Measurements from ENCODE around the gene GABPB1.

DNA sequence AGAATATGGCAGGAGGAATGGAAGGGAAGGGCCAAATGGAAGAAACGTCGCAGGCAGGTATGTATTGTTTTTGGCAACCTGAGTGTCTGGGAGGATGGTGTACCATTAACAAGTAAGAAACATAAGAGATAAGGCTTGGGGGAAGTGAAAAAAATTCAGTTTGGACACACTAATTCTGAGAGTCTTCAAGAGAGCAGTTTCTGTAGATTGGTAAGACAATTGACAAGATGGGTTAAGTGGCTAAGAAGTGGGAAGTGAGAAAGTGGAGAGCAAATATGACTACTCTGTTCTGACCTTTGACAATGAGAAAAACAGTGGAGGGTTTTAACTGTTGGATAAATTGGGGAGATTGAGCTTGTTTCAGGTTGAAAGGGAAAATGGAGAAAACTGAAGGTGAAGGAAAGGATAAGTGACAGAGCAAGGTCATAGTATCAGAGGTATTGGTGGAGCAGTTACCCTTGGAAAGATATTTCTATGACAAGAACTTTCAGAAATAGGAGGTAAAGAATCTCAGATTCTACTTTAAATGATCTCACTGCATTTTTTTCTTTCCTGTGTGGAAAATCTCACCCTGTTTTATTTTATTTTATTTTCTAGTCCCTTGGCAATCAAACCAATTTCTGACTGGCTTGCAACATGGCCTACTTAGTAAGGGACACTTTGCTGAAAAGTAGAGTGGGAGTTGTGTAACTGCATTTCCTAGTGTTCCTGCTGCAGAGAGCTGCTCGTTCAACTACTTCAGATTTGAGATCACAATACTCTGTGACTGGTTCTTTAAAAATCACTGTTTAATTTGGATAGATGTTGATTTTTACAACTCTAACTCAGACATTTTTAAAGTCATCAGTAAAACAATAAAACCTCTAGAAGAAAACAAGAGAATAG is 23.1 kb upstream of the GABPB1 start:
- TF ChIP-seq, protein P1, sequence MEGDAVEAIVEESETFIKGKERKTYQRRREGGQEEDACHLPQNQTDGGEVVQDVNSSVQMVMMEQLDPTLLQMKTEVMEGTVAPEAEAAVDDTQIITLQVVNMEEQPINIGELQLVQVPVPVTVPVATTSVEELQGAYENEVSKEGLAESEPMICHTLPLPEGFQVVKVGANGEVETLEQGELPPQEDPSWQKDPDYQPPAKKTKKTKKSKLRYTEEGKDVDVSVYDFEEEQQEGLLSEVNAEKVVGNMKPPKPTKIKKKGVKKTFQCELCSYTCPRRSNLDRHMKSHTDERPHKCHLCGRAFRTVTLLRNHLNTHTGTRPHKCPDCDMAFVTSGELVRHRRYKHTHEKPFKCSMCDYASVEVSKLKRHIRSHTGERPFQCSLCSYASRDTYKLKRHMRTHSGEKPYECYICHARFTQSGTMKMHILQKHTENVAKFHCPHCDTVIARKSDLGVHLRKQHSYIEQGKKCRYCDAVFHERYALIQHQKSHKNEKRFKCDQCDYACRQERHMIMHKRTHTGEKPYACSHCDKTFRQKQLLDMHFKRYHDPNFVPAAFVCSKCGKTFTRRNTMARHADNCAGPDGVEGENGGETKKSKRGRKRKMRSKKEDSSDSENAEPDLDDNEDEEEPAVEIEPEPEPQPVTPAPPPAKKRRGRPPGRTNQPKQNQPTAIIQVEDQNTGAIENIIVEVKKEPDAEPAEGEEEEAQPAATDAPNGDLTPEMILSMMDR (IDR thresholded peaks at IDR 0.05; ENCODE audit: borderline replicate concordance, extremely low read depth, low read length, poor library complexity, severe bottlenecking), result no peak
- no peak for TF ChIP-seq EZH2 (IDR thresholded peaks at IDR 0.05; ENCODE audit: borderline replicate concordance, low read depth, low read length, severe bottlenecking)
